Measurements from ENCODE around the gene TACR1.
"Not testable (repeated sequence)": the region's sequence is repeated elsewhere in the genome, so short reads cannot be mapped to it uniquely, and the experiment has no call there.

Gene TACR1

DNA sequence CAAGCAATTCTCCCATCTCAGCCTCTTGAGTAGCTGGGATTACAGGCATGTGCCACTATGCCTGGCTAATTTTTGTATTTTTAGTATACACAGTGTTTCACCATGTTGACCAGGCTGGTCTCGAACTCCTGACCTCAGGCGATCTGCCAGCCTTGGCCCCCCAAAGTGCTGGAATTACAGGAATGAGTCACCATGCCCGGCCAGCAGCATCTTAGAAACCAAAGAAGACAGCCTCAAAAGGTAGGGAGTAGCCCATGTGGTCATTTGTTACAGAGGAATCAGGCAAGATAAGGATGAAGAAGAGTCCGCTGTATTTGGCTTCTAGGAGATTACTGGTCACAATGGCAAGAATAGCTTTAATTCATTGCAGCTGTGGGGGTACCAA, 53.1 kb downstream of the TACR1 start:
- not testable (repeated sequence) for H3K4me3 Mint-ChIP-seq; H3K9me3 Mint-ChIP-seq; H3K4me1 Mint-ChIP-seq (ENCODE audit: low read depth); H3K36me3 Mint-ChIP-seq (ENCODE audit: low read depth); H3K27ac Mint-ChIP-seq; H3K27me3 Mint-ChIP-seq (ENCODE audit: low read depth)

DNA sequence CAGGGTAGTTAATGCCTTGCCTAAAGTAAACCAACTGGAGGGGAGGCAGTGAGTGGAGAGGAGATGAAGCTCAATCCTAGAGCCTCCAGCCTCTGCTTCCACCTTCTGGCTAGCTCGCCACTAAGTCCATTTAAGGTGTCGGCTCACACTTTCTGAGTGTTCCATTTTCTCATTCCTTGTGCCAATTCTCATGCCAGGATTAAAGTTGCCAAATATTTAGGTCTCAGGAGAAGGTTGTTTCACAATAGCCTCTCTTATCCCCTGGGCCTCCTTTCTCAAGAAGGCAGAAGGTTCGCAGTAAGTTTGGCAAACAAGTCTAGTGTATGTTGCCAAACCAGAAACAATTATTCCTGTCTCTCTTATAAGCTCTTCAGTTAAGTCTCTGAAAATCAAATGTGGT, 57.2 kb downstream of the TACR1 start:
- peaks cover 3% of the 10 kb centered on the region for H3K27me3 Mint-ChIP-seq (ENCODE audit: low read depth)
- no peaks in the 10 kb centered on the region for H3K36me3 Mint-ChIP-seq (ENCODE audit: low read depth)
- no peak overlapping the region for H3K4me3 Mint-ChIP-seq
- no peaks in the 10 kb centered on the region for H3K4me1 Mint-ChIP-seq (ENCODE audit: low read depth)
- no peak overlapping the region for H3K27ac Mint-ChIP-seq
- no peaks in the 10 kb centered on the region for H3K9me3 Mint-ChIP-seq

GRCh38 chr2:75140288-75140687, 59.0 kb downstream of the TACR1 start:
- no peaks in the 10 kb centered on the region for H3K36me3 Mint-ChIP-seq (ENCODE audit: low read depth)
- no peak overlapping the region for H3K27ac Mint-ChIP-seq
- H3K9me3 Mint-ChIP-seq, result no peaks in the 10 kb centered on the region
- H3K4me1 Mint-ChIP-seq (ENCODE audit: low read depth), result no peaks in the 10 kb centered on the region
- H3K27me3 Mint-ChIP-seq (ENCODE audit: low read depth), result peaks cover 3% of the 10 kb centered on the region
- H3K4me3 Mint-ChIP-seq, result no peak overlapping the region

- no peak overlapping the region for H3K4me3 Mint-ChIP-seq
- H3K4me1 Mint-ChIP-seq (ENCODE audit: low read depth), result no peaks in the 10 kb centered on the region
- no peaks in the 10 kb centered on the region for H3K36me3 Mint-ChIP-seq (ENCODE audit: low read depth)
- H3K9me3 Mint-ChIP-seq, result no peaks in the 10 kb centered on the region
- peaks cover 3% of the 10 kb centered on the region for H3K27me3 Mint-ChIP-seq (ENCODE audit: low read depth)
- H3K27ac Mint-ChIP-seq, result no peak overlapping the region
Measured at GRCh38 chr2:75139171-75139570, 60.1 kb downstream of the TACR1 start.

GRCh38 chr2:75138528-75138927, 60.8 kb downstream of the TACR1 start:
- H3K36me3 Mint-ChIP-seq (ENCODE audit: low read depth), result no peaks in the 10 kb centered on the region
- peaks cover 3% of the 10 kb centered on the region for H3K27me3 Mint-ChIP-seq (ENCODE audit: low read depth)
- no peaks in the 10 kb centered on the region for H3K4me1 Mint-ChIP-seq (ENCODE audit: low read depth)
- no peaks in the 10 kb centered on the region for H3K9me3 Mint-ChIP-seq
- H3K4me3 Mint-ChIP-seq, result no peak overlapping the region
- no peak overlapping the region for H3K27ac Mint-ChIP-seq

DNA sequence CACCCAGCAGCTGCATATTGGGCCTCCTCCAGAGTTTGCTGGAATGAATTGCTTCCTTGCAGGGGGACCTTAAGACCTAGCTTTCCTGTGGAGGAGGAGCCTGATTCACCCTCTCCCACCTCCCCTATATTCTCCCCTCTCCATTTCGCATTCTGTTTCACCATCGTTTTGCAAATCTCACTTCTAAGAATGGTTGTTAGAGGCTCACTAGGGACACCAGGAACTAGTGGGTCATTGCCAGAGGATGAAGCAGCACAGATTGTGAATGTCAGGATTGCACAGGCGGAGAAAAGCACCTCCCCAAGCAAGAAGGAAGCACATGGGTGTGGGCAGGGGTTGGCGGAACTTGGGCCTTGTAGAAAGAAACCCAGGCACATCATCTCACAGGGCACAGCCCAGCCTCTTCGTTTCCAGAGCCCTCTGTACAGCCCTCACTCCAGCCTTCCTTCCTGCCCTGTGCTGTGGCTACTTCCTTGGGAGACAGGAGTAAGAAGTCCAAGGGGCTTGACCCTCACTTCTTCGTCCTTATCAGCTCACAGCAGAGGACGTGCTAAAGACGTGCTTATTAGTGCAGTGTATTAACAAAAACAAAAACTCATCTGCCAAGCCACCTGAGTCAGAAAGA, 63.4 kb downstream of the TACR1 start:
- no peaks in the 10 kb centered on the region for H3K4me1 Mint-ChIP-seq (ENCODE audit: low read depth)
- no peaks in the 10 kb centered on the region for H3K9me3 Mint-ChIP-seq
- H3K36me3 Mint-ChIP-seq (ENCODE audit: low read depth), result no peaks in the 10 kb centered on the region
- H3K27me3 Mint-ChIP-seq (ENCODE audit: low read depth), result peaks cover 3% of the 10 kb centered on the region
- H3K27ac Mint-ChIP-seq, result no peak overlapping the region
- no peak overlapping the region for H3K4me3 Mint-ChIP-seq

GRCh38 chr2:75134860-75135259, 64.5 kb downstream of the TACR1 start:
- H3K4me3 Mint-ChIP-seq, result no peak overlapping the region
- no peak overlapping the region for H3K27ac Mint-ChIP-seq
- H3K9me3 Mint-ChIP-seq, result no peaks in the 10 kb centered on the region
- H3K27me3 Mint-ChIP-seq (ENCODE audit: low read depth), result peaks cover 3% of the 10 kb centered on the region
- no peaks in the 10 kb centered on the region for H3K4me1 Mint-ChIP-seq (ENCODE audit: low read depth)
- no peaks in the 10 kb centered on the region for H3K36me3 Mint-ChIP-seq (ENCODE audit: low read depth)

DNA sequence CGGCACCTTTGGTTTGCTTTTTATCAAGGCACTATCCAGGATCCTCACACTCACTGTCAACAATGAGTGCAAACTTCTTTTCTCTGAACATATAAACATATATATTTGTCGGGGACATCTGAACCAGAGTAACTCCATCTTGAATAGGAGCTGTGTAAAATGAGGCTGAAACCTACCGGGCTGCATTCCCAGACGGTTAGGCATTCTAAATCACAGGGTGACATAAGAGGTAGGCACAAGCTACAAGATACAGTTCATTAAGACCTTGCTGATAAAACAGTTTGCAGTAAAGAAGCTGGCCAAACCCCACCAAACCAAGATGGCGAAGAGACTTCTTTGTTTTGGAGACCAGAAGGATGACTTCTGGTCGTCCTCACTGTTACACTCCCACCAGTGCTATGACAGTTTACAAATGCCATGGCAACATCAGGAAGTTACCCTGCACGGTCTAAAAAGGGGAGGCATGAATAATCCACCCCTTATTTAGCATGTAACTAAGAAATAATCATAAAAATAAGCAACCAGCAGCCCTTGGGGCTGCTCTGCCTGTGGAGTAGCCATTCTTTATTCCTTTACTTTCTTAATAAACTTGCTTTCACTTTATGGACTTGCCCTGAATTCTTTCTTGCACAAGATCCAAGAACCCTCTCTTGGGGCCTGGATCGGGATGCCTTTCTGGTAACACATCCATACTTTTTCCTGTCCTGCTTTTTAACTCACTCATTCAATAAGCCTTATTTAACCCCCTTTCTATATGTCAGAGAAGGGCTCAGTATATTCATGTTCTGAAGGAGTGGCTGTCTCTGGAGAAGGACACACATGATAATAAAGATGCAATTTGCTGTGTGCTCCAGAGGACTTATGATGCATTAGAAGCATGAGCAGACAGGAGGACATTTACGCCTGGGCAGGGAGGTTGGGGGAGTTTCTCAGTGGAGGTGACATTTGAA, 65.4 kb downstream of the TACR1 start:
- no peak overlapping the region for H3K27ac Mint-ChIP-seq
- H3K36me3 Mint-ChIP-seq (ENCODE audit: low read depth), result no peaks in the 10 kb centered on the region
- H3K9me3 Mint-ChIP-seq, result no peaks in the 10 kb centered on the region
- H3K4me3 Mint-ChIP-seq, result no peak overlapping the region
- no peaks in the 10 kb centered on the region for H3K27me3 Mint-ChIP-seq (ENCODE audit: low read depth)
- H3K4me1 Mint-ChIP-seq (ENCODE audit: low read depth), result no peaks in the 10 kb centered on the region

DNA sequence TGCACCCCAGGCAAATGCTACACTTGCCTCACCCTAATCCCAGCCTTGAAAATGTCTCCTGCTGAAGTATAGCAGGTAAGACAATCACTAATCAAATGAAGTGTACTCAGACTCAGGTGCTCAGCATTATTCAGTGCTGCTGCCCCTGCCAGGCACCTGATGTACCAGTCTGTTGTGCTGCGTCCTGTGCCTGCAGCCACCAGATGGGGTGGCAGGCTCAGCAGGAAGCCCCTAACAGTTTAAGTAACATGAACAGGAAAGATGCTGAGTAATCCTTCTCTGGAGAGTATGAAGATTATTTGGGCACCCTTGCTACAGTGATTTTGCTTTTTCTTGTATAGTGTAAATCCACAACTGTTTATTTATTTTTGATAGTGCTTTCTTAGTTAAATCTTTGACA, 69.1 kb downstream of the TACR1 start:
- Mint-ChIP-seq H3K9me3 (no peaks in the 10 kb centered on the region), H3K27me3 (ENCODE audit: low read depth) (no peaks in the 10 kb centered on the region), H3K4me3 (no peak overlapping the region), H3K4me1 (ENCODE audit: low read depth) (no peaks in the 10 kb centered on the region), H3K27ac (no peak overlapping the region), H3K36me3 (ENCODE audit: low read depth) (no peaks in the 10 kb centered on the region)

DNA sequence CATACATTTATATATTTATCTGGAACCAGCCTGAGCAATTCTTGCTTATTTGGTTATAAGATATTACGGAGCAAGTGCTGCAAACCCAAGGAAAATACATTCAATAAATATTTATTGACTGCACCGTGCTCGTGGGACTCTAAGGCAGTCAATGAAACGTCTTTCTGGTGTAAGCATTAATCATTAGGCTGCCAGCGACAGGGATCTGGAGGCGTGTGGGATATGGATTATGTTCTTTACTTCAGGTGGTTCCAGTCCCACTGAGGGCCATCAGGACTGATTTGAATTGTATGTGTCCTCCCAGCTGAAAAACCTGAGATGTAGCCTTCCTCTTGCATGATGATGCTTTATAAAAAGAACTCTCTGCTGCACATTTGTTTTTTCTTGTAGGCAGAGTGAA, 75.4 kb downstream of the TACR1 start:
- no peaks in the 10 kb centered on the region for H3K36me3 Mint-ChIP-seq (ENCODE audit: low read depth)
- no peak overlapping the region for H3K27ac Mint-ChIP-seq
- no peaks in the 10 kb centered on the region for H3K9me3 Mint-ChIP-seq
- H3K4me3 Mint-ChIP-seq, result no peak overlapping the region
- no peaks in the 10 kb centered on the region for H3K27me3 Mint-ChIP-seq (ENCODE audit: low read depth)
- H3K4me1 Mint-ChIP-seq (ENCODE audit: low read depth), result no peaks in the 10 kb centered on the region

- Mint-ChIP-seq H3K27ac (no peak overlapping the region), H3K36me3 (ENCODE audit: low read depth) (no peaks in the 10 kb centered on the region), H3K4me1 (ENCODE audit: low read depth) (no peaks in the 10 kb centered on the region), H3K9me3 (no peaks in the 10 kb centered on the region), H3K27me3 (ENCODE audit: low read depth) (peaks cover 6% of the 10 kb centered on the region), H3K4me3 (no peak overlapping the region)
Measured at GRCh38 chr2:75113231-75113869, 86.0 kb downstream of the TACR1 start.

GRCh38 chr2:75108937-75109482, 90.3 kb downstream of the TACR1 start:
- Mint-ChIP-seq H3K9me3 (no peaks in the 10 kb centered on the region), H3K27me3 (ENCODE audit: low read depth) (peaks cover 6% of the 10 kb centered on the region), H3K4me1 (ENCODE audit: low read depth) (no peaks in the 10 kb centered on the region), H3K36me3 (ENCODE audit: low read depth) (no peaks in the 10 kb centered on the region), H3K4me3 (no peak overlapping the region), H3K27ac (no peak overlapping the region)

- no peak overlapping the region for H3K4me3 Mint-ChIP-seq
- no peaks in the 10 kb centered on the region for H3K9me3 Mint-ChIP-seq
- H3K4me1 Mint-ChIP-seq (ENCODE audit: low read depth), result peaks cover 3% of the 10 kb centered on the region
- H3K36me3 Mint-ChIP-seq (ENCODE audit: low read depth), result no peaks in the 10 kb centered on the region
- no peak overlapping the region for H3K27ac Mint-ChIP-seq
- H3K27me3 Mint-ChIP-seq (ENCODE audit: low read depth), result peaks cover 3% of the 10 kb centered on the region
Measured at GRCh38 chr2:75102011-75102410, 97.3 kb downstream of the TACR1 start.

DNA sequence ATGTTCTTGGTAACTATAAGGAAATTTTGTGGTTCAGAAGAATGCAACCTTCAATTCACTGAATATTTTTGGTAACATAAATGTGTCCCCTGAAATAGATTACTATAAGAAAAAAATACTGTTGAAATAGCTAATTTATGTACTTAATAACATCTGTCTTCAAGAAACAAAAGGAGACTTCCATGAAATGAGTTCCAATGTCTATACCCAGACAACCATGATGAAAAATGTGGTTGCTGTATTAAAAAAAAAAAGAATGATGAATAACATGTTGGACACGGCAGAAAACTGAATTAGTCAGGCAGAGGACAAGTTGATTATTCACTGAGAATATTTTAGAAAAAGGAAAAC, 98.5 kb downstream of the TACR1 start:
- no peaks in the 10 kb centered on the region for H3K36me3 Mint-ChIP-seq (ENCODE audit: low read depth)
- peaks cover 3% of the 10 kb centered on the region for H3K4me1 Mint-ChIP-seq (ENCODE audit: low read depth)
- H3K9me3 Mint-ChIP-seq, result no peaks in the 10 kb centered on the region
- no peak overlapping the region for H3K4me3 Mint-ChIP-seq
- peaks cover 3% of the 10 kb centered on the region for H3K27me3 Mint-ChIP-seq (ENCODE audit: low read depth)
- H3K27ac Mint-ChIP-seq, result no peak overlapping the region

Data from T-helper 1 cell treated with Interleukin-12 subunit alpha and Interleukin-12 subunit beta and Interleukin-4 antibody, amounts not matched to agents 30 μg/mL and 1 μg/mL, for 36 hours (primary cell).